DMS153 treated with DMSO at 0.1 percent for 48 hours (cell line): ENCODE measurements around the gene FGF12.

Experiments
- DNase-seq: peaks from one replicate; lab custom pipeline; 2025; ENCODE audit not compliant: unreplicated experiment; lab: John Stamatoyannopoulos, UW

Gene FGF12

GRCh38 chr3:192687488-192688152 is 39.7 kb downstream of the FGF12 start:
- DNase-seq, result no peak

DNA sequence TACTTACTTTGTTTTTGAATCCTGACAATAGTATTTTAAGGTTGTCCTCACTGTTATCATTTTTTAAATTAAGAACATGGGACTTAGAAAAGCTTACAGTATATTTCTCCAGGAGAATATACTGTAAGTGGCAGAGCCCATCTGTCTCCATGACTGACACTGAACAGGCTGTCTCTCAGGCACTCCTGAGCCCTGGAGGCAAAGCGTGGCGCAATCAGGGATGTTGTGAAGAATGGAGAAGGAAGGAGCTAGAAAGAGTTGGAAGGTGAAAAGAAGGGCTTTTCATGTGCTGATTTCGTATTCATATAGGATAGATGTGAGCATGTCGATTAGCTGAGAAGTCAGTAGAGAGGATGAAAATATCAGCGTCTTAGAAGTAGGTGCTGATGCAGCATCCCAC is 41.5 kb downstream of the FGF12 start:
- no peak for DNase-seq

- no peak for DNase-seq
These were observed 43.2 kb downstream of the FGF12 start for GRCh38 chr3:192684151-192684550.

DNA sequence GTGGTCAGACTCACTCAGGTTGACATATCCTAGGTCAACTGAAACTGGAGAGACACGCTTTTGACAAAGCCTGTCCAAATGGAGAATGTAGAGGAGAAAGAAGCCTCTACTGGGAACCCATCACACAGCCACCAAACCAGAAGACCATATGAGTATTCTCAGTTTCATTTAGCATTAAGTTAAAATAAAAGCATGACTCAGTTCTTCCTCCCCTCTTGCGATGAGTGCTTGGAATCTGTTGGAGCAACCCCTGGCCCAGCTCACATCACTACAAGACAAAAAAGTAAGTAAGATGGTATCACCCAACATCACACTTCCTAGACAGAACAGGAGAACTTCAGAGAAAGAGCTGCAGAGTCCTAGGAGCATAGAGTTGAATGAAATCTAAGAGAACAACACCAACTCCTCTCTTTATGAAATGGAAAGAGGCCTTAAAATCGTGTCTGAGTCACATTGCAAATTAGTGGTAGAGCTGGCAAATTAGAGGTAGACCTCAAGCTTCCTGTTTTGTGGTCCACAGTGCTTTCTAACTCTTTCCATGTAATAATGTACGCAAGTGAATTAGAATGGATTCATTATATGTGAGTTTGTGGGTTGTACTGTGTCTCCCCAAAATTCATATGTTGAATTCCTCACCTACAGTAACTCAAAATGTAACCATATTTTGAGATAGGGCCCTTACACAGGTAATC is 51.2 kb downstream of the FGF12 start:
- no peak for DNase-seq

GRCh38 chr3:192655628-192656027 is 71.7 kb downstream of the FGF12 start:
- no peak for DNase-seq

- no peak for DNase-seq
These were observed 72.3 kb downstream of the FGF12 start for GRCh38 chr3:192655040-192655439.

GRCh38 chr3:192653862-192654261 is 73.5 kb downstream of the FGF12 start:
- no peak for DNase-seq

- no peak for DNase-seq
These were observed 74.6 kb downstream of the FGF12 start for GRCh38 chr3:192652727-192653126.

- no peak for DNase-seq
These were observed 75.4 kb downstream of the FGF12 start for GRCh38 chr3:192651836-192652512.

DNA sequence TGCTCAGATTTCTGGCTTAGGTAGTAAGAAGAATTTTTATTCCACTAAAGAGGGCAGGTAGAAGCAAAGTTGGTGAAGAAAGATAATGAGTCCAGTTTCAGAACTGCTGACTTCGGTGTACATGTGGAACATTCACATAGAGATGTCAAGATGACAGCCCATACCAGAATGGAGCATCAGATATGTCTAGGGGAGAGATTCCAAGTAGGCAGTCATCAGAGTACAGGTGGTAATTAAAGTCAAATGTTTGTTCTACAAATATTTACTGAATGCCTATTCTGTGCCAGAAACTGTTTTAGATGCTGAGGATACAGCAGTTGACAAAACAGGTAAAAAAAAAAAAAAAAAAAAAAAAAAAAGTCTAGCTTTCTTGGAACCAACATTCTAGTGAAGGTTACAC is 81.9 kb downstream of the FGF12 start:
- no peak for DNase-seq

DNA sequence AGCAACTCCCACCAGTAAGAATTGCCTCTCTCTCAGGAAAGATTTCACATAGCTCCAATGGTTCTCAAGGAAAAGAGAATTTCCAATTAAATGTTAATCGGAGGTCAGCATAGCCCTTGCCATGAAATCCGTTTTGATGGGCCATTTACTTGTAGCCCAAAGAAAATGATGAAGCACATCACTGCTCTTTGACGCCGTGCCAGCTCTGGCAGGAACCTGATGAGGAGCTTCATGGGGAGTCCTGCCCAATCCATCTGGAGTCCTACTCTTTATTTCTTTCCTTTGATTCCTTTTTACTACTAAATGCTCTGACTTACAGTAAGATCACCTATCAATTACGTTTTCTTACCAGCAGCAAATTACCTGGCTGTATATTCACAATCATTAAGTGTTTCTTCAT is 84.7 kb downstream of the FGF12 start:
- no peak for DNase-seq

- no peak for DNase-seq
These were observed 85.4 kb downstream of the FGF12 start for GRCh38 chr3:192641919-192642318.

DNA sequence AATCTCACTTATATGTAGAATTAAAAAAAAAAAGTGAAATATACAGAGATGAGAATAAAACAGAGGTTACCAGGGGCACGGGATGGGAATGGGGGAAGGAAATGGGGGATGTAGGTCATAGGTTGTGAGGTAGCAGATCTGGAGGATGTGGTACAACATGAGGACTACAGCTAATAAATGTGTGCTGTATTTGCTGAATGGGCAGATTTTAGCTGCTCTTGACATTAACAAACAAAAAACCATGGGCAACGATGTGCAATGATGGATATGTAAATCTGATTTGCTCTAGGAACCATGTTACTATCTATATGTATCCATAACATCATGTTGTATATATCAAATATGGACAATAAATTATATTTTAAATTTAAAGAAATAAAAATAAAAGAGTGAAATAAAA is 87.4 kb downstream of the FGF12 start:
- DNase-seq, result no peak

DNA sequence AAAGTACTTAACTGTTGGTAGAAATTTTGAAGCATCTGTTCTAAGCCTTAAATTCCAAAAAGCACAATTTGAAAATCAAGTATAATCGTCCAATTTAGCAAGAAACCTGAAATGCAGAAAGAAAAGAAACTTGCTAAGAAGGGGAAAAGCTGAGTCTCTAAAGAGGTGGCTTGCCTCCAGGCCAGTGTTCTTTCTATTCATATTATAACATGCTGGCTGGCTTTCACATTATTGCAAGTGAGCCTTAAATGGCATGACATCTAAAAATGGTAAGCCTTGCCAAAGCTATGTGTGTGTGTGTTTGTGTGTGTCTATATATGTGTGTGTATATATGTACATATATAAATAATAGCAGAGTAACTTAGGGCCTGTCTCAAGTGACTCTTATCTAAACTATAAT is 89.5 kb downstream of the FGF12 start:
- DNase-seq, result no peak

GRCh38 chr3:192636517-192637444 is 90.6 kb downstream of the FGF12 start:
- DNase-seq, result no peak

- no peak for DNase-seq
These were observed 97.9 kb downstream of the FGF12 start for GRCh38 chr3:192629429-192629828.

DNA sequence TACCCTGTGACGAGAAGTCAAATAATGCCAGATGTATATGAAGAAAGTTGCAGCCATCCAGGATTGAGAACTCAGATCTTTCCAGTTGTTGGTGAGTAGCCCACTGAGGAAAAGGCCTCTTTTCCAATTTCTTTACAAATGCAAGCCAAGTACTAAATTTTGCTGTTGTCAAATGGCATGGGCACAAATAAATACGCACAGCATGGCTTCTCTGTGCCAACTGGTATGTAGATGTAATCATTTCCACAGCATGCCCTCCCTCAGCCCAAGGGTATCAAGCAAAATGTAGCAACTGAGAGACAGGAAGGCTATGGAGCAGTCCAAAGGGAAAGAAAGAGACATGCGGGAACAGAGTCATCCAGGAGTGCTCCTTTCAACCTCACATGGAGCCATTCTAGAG is 105.4 kb downstream of the FGF12 start:
- DNase-seq, result no peak

DNA sequence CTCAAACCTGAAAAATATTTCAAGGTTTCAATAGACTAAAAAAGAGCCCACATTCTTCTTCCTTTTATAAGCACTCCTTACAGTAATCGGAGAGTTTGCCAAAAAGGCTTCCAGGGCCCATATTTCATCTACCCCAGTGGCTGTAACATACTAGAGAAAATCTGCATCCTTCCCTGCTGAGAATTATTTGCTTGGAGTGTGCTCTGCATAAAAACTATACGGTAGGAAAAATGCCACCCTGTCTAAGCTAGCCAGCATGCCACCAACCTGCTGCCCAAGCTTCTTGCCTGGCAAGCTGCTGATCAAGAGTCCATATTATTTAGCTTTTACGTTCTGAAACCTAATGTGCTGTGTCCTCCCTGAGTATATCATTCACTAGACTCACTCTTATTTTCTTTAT is 107.1 kb downstream of the FGF12 start:
- DNase-seq, result no peak

GRCh38 chr3:192611411-192611810 is 115.9 kb downstream of the FGF12 start:
- no peak for DNase-seq

DNA sequence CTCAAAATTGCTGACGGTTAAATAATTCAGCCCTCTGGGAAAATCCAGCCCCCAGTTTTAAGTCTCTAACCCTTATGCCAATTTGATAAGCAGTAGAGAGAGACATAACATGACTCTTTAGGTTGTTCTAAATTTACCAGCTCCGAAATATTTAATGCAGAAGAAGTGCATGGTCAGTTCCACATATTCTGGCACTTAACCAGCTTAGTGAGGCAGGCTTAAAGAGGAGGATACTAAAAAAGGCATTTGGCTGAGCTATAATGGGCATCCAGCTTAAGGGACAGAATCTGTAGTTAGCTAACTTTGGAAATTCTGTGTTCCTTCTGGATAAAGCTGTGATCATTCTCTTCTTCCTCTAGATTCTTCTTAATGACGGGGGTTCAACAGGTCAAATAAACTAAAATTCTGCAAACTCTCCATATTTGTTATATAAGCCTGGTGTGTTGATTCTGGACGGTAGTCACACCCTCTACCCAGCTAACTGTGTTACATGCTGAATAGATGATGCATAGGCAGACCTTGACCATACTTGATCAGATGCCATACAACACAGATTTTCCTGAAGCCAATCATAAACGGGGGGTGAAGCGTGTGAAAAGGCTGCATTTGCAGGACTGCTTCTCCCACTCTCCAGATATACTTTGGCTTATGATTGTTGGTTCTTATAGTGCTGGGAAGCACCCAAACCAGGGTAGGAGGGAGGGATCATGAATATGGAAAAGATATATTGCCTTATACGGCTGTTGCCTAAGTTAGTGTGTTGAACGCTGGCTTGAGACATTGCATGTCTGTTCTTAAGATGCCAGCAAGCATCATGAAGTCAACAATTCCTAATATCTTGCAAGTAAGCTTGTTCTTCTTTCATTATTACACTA is 118.4 kb downstream of the FGF12 start:
- no peak for DNase-seq
